GM19043 (cell line): ENCODE results near the gene ADAMTS12.
"Not testable (repeated sequence)": the region's sequence is repeated elsewhere in the genome, so short reads cannot be mapped to it uniquely, and the experiment has no call there.

Experiments
- ATAC-seq: cut with Tn5 transposase; IDR thresholded peaks from one replicate; pipeline ENCODE4 v1.9.1; 2021; ENCODE audit warnings: low read depth; ENCODE audit not compliant: unreplicated experiment

ADAMTS12 gene

GRCh38 chr5:33914844-33915243 is 23.1 kb upstream of the ADAMTS12 start:
- ATAC-seq, result not testable (repeated sequence)

DNA sequence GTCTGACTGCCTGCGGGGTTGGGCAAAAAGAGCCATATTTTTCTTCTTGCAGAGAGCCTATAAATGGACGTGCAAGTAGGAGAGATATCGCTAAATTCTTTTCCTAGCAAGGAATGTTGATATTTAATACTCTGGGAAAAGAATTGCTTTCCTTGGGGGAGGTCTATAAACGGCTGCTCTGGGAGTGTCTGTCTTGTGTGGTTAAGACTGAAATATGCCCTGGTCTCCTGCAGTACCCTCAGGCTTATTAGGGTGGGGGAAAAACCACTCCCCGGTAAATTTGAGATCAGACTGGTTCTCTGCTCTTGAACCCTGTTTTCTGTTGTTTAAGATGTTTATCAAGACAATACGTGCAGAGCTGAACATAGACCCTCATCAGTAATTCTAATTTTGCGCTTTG is 14.5 kb upstream of the ADAMTS12 start:
- not testable (repeated sequence) for ATAC-seq

GRCh38 chr5:33905381-33905780 is 13.6 kb upstream of the ADAMTS12 start:
- no peak for ATAC-seq

DNA sequence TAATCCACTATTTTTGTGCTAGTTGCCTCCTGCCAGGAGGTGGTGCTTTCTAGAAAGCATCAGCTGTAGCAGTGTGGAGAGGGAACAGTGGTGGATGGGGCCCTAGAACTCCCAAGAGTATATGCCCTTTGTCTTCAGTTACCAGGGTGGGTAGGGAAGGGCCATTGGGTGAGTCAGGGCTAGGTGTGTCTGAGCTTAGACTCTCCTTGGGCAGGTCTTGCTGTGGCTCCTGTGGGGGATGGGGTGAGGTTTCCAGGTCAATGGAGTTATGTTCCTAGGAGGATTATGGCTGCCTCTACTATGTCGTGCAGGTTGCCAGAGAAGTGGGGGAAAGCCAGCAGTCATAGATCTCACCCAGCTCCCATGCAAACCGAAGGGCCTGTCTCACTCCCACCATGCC is 11.3 kb upstream of the ADAMTS12 start:
- ATAC-seq, result no peak

GRCh38 chr5:33901156-33901555 is 9.4 kb upstream of the ADAMTS12 start:
- ATAC-seq, result no peak

DNA sequence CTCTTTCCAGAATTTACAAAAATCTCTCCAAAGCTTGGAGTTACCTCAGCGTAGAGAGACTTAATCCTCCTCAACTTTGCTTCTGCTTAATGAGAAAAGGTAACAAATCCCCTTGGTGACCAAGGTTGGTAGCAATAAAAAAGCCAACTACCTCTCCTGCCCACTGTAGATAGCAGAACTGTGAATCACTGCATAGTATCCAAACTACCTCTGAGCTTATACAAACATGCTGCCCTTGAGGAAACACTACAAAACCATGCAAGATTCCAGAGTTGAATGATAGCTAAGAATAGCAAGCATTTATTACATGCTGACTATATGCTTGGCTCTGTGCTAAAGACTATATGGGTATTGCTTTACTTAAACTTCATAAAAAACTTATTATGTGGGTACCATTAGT is 2.8 kb upstream of the ADAMTS12 start:
- ATAC-seq, result no peak

GRCh38 chr5:33892620-33893137 is 889 bp upstream of the ADAMTS12 start:
- ATAC-seq, result no peak

- ATAC-seq, result no peak
Measured at GRCh38 chr5:33891446-33891787, 373 bp downstream of the ADAMTS12 start.

- ATAC-seq, result peak; percentile 43
Measured at GRCh38 chr5:33890131-33891032, 1.4 kb downstream of the ADAMTS12 start.

GRCh38 chr5:33888587-33888986 is 3.2 kb downstream of the ADAMTS12 start:
- ATAC-seq, result no peak

- ATAC-seq, result no peak
Measured at GRCh38 chr5:33887268-33887667, 4.5 kb downstream of the ADAMTS12 start.

DNA sequence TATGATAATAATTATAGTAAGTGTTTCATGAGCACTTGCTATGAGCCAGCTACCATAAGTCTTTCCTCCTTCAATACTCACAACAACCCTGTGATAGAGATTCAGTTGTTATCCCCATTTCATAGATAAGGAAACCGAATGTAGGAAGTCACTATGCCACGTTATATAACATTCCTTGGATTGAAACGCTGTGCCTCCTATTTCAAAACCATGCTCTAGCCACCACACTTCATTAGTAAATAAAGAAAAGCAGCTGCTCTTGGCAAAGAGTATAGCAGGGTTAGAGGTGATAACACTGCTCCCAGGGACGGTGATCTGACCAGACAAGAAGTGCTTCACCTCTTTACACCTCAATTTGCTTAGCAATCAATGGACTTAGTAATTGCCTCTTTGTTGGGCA is 5.5 kb downstream of the ADAMTS12 start:
- ATAC-seq, result no peak

GRCh38 chr5:33885679-33886078 is 6.1 kb downstream of the ADAMTS12 start:
- ATAC-seq, result no peak

- no peak for ATAC-seq
Measured at GRCh38 chr5:33883482-33883881, 8.3 kb downstream of the ADAMTS12 start.

DNA sequence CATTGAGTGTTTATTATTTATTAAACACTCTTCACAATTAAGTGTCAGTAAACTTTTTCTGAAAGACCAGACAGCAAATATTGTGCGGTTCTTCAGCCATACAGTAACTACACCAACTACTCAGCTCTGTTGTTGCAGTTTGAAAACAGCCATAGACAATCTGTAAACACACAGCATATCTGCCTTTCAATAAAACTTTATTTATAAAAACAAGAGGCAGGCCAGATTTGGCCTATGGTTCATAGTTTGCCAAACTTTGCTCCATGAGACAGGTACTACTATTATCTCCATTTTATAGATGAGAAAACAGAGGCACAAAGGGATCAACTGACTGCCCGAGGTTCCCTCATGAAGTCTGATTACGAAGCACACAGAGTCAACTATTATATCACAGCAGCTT is 11.5 kb downstream of the ADAMTS12 start:
- no peak for ATAC-seq

DNA sequence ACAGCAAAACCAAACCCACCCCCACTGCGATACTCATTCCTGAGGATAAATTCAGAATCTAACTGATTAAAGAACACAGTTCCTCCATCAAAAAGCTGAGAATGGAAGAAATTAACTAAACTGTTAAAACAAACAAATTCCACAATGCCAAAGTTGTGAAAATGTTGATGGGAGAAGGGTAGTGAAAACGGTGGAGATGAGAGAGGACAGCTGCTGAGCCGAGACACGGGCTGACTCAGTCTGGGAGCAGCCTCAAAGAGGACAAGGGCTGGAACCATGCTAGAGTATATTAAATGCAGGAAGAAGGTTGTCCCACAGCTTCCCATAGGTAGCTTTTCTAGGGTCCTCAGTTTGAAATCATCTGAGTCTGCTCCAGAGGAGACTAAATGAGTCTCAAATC is 14.3 kb downstream of the ADAMTS12 start:
- ATAC-seq, result no peak

GRCh38 chr5:33867241-33867640 is 24.5 kb downstream of the ADAMTS12 start:
- ATAC-seq, result no peak

- not testable (repeated sequence) for ATAC-seq
Measured at GRCh38 chr5:33859177-33859576, 32.6 kb downstream of the ADAMTS12 start.

- ATAC-seq, result peak; percentile 54
Measured at GRCh38 chr5:33857037-33857436, 34.8 kb downstream of the ADAMTS12 start.

GRCh38 chr5:33855396-33855795 is 36.4 kb downstream of the ADAMTS12 start:
- ATAC-seq, result no peak

- ATAC-seq, result no peak
Measured at GRCh38 chr5:33854733-33855151, 37.0 kb downstream of the ADAMTS12 start.

DNA sequence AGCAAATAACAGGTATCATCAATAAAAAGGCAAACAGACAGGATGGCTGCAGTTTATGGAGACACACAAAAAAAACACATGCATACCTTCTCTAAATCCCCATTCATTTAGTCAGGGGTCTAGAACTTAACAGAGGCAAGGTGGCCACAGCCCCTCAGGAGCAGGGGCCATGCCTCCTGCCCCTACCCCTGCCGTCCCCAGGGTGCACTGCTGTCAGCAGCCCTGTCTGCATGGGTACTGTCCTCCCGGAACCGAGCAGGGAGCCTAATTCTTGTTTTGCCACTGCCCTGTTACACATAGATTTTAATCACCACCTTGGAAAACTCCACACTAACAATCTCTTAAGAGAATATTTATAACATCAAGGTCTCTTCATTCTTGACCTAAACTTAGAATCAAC is 39.0 kb downstream of the ADAMTS12 start:
- ATAC-seq, result no peak
